Activated effector memory CD4-positive, alpha-beta T cell treated with anti-CD3 and anti-CD28 coated beads, Interleukin-2, amount 50 U/mL, for 16 hours (primary cell): ENCODE results near the gene HNRNPK.
"Not testable (repeated sequence)": the region's sequence is repeated elsewhere in the genome, so short reads cannot be mapped to it uniquely, and the experiment has no call there.

Experiments
- DNase-seq: peaks from one replicate; pipeline ENCODE4 v3.0.0-alpha.2; 2020

HNRNPK gene

DNA sequence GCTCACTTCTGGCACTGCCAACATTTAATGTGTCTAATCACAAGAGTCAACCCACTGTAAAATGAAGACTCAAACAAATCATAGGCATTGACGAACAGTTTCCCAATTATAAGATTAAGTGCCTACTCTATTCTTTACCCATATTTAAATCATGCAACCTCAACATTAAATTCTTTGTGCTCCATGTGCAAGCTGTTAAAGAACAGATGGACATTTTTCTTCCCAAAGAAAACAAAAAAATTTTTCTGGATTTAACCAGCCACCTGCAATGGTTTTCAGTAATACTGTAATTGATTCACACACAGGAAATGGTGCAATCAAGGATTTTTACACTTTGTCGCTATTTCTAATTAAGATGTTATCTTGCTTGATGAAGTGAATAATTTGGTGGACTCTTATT lies 3.6 kb downstream of the HNRNPK start:
- DNase-seq: no peak

DNA sequence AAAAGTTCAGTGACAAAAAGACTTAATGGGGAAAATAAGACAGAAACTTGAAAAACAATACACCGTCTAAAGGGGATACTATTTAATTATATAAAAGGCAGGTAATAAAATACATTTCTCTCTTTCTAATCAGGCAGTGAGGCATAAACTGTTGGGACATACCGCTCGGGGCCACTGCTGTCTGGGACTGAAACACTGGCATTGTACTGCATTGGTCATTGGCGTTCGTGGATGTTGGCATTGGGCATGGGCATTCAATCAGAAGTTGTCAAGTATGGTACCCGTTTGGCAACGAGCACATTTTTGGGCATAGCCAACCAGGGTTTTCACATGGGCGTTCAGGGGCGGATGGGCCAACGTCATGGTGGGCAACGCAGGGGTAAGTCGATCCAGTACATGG lies 4.7 kb downstream of the HNRNPK start:
- no peak for DNase-seq

DNA sequence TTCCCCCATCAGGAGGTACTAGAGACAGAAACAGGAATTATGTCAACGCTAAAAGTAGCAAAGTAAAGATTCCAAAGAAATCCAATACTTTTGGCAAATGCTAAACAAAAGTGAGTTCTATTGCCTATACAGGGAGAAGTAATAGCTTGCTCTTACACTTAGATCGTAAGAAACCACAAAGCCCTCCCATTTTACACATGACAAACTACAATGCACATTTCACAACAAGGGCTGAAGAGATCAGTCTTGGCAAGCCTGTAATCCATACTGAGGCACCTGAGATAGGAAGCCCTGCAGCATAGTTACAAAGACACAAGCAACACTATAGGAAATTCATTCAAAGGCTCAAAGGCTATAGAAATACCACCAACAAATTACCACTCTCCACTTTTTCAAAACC lies 7.7 kb downstream of the HNRNPK start:
- DNase-seq: no peak

DNA sequence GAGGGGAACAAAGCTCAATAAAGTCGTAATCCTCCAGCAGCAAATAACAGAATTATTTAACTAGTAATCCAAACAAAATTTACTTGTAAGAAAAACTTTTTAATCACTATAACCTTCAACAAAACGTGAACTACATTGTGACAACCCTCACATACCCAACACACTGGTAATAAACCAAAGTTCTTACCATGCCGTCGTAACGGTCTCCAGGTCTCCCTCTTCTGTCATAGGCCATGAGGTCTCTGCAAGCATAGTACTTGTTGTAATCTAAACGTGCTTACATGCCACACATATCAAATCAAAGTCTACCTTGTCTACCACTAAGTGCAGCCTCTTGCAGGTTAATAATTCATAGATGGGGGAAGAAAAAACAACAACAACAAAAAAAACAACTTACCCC lies 8.5 kb downstream of the HNRNPK start:
- DNase-seq: no peak

DNA sequence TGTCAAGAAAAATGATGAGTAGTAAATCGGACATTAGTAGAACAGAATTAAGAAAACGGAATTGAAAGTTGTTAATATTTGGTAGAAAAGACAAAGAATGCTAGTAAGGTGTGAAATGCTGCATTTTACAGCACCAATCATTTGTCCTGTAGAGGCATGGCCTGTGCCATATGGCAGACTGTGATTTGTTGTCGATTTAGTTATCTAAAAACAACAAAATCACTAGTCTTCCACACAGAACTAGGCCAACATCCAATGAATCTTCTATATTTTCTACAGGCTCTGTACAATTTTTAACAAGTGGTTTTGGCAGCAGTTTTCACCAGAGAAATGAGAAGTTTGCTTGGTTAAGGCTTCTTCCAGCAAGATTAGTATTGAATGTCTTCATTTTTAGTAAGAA lies 10.4 kb downstream of the HNRNPK start:
- DNase-seq: no peak

DNA sequence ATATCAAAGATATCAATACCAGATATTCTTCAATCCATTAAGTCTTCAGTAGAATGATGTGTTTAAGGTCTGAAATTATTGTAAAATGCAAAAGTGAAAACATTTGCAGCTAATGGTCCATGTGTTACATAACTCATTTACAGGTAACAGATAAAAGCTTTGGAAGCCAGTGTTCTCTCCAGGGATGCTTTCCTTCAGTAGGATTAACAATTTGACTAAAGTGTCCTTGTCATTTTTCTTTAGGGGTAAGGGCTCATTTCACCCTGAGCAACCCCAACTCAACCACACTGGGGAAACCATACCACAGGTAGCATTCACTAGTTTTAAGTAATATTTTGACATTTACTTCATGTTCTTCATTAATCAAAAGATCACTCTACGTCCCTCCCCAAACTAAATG lies 12.9 kb downstream of the HNRNPK start:
- no peak for DNase-seq

DNA sequence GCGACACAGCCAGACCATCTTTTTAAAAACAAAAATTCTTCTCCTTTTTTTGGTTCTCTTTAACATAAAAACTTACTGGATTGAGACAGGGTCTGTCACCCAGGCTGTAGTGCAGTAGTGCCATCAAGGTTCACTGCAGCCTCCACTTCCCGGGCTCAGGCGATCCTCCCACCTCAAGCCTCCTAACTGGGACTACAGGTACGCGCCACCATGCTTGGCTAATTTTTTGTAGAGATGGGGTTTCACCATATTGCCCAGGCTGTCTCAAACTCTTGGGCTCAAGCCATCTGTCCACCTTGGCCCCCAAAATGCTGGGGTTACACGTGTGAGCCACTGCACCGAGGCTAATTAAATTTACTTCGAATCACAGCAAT lies 13.8 kb downstream of the HNRNPK start:
- no peak for DNase-seq

DNA sequence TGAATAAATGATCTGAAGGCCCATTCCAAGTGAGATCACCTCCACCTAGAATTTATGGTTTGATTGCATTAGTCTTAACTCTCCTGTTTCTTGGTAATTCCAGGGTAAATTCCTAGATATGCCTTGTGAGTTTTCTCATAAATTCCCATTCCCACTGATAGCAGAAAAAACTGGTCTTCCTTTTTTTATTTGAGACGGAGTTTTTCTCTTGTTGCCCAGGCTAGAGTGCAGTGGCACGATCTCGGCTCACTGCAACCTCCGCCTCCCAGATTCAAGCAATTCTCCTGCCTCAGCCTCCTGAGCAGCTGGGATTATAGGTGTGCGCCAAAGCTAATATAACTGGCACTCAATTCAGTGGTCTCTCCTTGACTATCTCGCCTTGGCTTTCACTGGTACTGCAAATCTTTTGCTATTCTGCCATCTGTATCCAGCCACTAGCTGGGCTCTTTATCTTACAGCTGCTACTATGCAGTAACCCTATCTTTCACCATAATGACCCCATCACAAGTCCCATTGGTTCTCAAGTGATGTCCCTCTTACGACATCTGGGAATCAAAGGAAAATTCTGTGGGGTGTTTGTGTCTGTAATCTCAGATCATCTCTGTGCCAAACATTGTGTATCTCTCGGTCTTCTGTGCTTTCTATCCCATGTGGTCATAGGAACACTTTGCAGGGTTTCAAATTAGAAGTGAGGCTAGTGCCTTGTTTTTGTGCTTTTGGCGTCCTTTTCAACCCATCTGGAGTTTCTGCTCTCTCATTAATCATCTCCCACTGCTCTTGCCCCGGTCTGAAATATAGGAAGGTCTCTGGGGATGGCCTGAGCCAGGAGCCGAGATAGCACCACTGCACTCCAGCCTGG lies 14.4 kb downstream of the HNRNPK start:
- DNase-seq: no peak

DNA sequence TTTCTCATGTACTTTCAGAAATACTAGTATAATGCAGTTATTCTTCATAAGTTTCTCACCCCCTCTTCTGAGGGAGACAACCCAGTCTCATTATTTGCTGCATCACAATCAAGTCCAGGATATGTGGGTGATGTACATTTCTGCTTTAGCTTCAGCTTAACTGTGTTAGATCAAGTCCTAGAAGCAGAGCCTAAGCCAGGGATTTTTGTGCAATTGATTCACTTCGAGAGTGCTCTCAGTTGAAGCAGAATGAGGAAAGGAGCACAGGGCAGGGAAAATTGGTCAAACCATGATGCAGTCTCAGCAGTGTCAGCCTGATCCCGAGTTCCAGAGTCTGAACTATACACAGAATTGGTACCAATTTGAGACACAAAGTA lies 15.1 kb downstream of the HNRNPK start:
- DNase-seq: no peak

DNA sequence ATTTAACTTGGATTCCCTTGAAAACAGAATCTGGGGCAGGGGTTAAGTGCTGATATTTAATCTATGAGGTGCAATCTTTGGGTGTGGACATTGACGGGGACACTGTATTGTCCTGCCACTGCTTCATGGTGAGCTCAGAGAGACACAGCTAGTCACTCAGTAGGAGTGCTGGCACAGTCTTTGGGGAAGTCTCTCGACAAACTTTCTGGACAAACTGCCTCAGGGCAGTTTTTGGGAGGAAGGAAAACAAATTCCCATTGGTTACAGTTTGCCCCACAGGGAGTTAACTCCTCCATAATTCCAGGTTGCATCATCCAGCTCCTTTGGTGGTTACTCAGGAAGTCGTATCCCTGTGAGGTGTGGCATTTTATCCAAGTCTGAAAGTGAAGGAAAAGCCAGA lies 17.9 kb downstream of the HNRNPK start:
- DNase-seq: no peak

DNA sequence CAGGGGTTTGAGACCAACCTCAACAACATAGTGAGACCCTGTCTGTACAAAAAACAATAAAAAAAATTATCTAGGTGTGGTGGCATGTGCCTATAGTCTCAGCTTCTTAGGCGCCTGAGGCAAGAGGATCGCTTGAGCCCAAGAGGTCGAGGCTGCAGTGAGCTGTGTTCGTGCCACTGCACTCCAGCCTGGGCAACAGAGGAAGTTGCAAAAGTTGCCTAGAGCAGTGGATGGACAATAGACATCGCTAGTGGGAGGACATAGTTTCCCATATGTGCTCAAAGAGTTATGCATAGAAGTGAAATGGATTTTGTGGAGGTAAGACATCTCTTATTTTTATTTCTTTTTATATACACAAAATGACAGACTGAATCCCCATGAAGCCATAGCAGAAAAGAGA lies 19.0 kb downstream of the HNRNPK start:
- DNase-seq: no peak

DNA sequence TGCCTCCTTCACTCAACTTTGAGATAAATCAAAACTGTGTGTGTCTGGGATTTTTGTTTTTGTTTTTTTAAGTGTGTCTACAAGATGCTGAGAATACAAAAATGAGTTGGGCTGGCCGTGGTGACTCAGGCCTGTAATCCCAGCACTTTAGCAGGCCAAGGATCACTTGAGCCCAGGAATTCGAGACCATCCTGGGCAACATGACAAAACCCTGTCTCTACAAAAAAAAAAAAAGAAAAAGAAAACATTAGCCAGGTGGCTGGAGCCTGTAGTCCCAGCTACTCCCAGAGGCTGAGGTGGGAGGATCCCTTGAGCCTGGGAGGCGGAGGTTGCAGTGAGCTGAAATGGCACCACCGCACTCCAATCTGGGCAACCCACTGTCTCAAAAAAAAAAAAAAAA lies 21.0 kb downstream of the HNRNPK start:
- DNase-seq: no peak

DNA sequence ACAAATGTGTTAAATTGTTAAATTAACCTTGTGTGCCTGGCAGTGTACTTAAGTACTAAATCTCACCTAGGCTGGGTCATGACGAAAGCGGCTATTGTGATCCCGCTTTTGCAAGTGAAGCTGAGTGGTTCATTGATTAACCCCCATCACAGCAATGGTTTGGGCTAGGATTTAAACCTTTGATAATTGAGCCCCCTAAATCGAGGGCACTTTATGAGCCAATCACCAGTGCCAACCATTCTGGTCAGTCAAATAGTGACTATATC lies 22.8 kb downstream of the HNRNPK start:
- DNase-seq: no peak

DNA sequence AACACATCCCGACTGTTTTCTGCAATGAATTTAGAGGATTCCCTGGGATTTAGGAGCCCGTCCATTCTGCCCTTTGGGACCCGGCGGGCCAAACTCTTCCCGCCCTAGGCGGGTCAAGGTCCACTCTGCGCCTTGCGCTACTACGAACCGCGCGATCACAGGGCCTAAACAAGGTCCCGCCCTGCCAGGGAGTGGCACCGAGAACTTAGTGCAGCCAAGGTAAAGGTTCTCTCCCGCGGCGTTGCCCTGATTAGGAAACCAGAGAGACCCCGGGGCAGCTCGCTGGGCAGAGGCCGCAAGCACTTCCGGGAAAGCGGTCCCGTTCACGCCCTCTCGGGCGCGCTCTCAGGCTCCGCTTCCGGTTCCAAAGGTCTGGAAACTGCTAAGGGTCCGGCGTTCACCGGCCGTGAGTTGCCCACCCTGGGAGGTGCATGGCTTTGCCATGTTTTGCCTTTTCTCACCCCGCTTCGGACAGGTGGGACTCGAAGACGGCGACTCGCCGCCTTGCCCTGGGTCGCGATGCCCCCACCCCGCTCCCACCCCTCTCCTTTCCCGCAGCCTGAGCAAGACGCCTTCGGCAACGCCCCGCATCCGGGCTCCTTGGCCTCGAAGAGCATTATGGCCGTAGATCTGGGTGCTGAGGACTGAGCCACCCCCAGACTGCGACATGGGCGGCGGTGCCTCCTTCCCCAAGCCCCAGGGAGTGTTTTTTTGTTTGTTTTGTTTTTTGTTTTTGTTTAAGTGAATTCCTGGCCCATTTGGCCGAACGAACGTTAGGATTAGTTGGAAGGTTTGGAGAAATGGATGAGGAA lies 23.4 kb downstream of the HNRNPK start:
- peak; percentile 87 for DNase-seq

DNA sequence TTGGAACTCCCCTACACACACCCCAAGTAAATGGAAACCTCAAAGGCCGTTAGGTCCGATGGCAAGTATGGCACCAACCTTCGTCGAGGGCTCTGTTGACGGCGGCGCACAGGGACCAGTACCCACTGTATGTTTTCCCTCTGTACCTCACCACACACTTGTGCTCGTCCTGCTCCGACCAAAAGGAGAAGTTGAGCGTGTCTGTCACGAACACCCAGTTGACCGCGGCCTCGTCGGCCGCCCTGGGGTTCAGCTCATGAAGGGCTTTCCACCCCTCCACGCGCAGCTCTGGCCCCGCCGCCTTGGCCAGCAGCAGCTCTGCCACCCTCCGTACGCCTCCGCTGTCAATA lies 24.0 kb downstream of the HNRNPK start:
- peak; percentile 75 for DNase-seq

DNA sequence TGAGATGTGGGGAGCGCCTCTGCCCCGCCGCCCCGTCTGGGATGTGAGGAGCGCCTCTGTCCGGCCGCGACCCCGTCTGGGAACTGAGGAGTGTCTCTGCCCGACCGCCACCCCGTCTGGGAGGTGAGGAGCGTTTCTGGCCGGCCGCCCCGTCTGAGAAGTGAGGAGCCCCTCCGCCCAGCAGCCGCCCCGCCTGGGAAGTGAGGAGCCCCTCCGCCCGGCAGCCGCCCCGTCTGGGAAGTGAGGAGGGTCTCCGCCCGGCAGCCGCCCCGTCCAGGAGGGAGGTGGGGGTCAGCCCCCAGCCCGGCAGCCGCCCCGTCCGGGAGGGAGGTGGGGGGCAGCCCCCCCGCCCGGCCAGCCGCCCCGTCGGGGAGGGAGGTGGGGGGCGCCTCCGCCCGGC lies 31.9 kb downstream of the HNRNPK start:
- DNase-seq: not testable (repeated sequence)

DNA sequence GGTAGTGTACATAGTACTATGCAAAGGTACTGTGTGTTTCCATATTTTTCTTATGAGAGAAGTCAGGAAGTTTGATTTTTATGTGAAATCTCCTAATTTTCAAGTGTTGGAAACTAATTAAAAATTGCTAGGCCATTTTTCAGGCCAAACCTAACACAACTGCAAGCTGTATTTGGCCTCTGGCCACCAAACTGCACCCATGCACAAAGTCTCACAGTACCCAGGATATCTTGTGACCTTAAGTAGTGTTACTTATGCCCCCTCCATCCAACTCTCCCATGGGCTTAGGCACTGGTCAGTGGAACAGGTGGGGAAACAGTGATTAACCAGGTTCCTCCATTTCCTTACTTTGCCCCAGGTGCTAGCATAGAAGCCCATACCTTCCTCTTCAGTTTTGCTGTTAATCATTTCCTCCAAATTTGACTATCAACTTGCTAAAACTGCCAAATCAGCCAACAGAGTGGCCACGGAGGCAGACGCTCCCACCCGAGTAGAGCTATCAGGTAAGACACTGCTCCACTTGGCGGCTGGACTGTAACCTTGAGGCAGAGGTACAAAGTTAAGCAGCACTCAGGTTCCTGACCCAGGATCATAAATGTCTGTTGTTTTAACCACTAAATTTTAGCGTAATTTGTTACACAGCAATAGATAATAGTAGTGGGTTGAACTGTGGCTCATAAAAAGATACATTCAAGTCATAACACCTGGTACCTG lies 39.3 kb downstream of the HNRNPK start:
- no peak for DNase-seq

DNA sequence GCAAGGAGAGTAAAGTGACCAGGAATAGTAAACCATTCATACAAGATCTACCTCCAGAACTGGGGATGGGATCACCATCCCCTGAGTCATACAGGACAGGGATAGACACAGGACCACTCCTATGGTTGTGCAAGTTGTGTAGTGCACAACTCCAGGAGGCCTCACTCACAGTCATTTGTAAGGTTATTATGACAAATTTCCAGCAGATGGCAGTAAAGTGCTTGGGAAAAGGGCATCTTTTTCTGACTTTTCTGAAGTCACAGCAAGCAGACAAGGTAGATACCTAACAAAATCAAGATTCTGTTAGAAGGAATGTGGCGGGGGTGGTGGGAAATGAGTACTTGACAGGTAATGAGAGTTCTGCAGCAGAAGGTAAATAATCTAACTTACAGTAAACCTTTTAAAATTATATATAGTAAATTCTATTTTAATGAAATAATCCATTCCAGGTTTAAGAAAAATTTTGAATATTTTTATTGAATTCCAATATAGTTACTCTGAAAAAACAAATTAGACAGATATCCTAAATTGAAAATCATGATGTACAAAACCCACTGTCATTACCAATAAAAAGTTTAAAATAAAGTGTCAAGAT lies 42.1 kb downstream of the HNRNPK start:
- no peak for DNase-seq

DNA sequence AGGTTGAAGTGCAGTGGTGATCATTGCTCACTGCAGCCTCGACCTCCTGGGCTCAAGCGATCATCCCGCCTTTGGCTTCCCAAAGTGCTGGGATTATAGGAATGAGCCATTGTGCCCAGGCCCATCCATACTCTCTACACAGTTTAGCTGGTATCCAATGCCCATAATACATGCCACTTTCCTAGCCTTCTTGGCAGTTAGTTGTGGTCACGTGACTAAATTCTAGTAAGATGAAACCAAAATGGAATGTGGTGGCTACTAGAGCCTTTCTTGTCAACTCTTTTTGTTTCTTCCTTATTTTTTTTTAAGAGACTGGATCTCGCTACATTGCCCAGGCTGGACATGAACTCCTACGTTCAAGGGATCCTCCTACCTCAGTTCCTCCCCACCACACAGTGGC lies 43.5 kb downstream of the HNRNPK start:
- no peak for DNase-seq

DNA sequence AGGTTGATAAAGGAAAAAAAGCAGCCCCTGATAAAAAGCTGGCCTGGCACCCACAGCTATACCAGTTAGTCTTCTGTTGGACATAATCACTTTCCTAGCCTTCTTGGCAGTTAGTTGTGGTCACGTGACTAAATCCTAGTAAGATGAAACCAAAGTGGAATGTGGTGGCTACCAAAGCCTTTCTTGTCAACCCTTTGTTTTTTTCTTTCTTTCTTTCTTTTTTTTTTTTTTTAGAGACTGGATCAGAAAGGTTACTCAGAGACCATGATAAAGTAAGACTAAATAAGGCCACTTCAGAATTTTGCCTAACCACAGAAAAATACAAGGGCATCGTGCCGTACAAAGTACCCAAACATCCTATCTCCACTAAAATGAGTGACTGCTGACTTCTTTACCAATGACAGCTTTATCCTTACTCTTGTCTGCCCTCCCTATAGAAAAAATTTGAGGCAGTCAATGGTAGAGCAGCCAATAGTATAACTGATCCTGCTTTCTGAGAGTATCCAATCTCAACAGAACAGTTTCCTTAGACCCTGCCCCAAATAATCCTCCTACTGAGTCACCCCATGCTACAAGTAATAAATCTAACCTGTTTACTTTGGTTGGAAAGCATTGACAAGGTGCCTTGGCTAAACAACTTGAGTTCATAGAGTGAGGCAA lies 44.6 kb downstream of the HNRNPK start:
- DNase-seq: no peak

DNA sequence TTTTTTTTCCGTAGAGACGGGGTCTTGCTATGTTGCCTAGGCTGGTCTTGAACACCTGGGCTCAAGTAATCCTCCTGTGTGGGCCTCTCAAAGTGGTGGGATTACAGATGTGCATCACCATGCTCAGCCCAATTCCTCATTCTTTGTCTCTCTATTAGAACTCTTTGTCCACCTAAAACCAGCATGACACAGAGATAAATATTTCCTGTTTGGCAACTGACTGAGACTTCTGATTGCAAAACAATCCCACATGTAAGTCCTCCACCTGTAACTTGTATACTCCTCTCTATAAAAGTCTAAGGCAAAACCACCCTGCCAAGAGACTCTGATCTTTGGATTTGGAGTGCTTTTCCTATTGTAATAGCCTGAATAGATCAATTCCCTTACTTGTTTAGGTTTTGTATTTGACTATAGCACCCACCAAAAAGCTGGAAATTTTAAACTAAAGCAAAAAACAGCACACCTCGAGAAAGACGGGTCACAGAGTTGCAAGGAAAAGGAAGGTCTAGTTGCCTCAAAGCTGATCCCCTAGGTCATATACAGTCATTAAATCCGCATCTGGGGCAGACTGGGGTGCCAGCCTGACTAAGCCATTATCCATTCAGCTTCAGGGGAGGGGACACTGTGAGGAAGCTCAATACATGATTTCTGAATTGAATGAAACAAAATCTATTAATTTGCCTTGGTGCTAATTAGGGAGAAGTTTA lies 45.3 kb downstream of the HNRNPK start:
- DNase-seq: no peak

DNA sequence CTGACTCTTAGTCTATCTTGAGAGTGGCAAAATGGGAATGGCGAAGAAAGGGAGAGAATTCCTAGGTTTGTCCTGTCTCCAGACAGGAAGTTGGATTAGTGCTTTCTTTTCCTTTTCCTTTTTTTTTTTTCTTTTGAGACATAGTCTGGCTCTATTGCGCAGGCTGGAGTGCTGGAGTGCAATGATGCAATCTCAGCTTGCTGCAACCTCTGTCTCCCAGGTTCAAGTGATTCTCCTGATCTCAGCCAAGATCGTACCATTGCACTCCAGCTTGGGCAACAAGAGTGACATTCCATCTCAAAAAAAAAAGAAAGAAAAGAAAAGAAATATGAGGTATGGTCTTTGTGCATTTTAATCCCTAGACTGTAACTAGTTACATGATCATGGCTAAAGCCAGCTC lies 46.2 kb downstream of the HNRNPK start:
- DNase-seq: no peak

DNA sequence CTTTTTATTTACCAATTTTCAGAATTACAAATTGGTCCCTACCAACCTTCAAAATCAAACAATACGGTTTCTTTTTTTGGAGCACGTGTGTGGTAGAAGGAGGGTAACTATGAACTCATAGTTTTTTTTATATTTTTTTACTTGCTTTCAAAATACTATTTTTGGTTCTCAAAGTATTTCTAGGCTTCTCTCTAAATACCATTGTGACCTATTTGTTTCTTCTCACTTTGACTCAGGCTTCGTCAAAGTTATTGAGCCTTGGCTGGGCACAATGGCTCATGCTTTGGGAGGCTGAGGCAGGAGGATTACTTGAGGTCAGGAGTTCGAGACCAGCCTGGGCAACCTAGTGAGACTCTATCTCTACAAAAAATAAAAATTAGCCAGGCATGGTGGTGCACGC lies 47.2 kb downstream of the HNRNPK start:
- DNase-seq: no peak
